MM.1S (cell line): ENCODE data around the gene NGB.

ENCODE experiments used
- CTCF ChIP-seq: fragments of 300-600 bp; sonication (generic); IDR thresholded peaks from 2 replicates; pipeline ENCODE4 v1.5.1; 2016; ENCODE audit warnings: antibody characterized with exemption, low read length, mixed read lengths
- EZH2 ChIP-seq: fragments of 300-600 bp; sonication (generic); optimal IDR thresholded peaks from 2 replicates; pipeline ENCODE3; 2017; ENCODE audit warnings: low read depth, mild to moderate bottlenecking, antibody characterized with exemption, low read length, mixed read lengths
- EZH2phosphoT487 ChIP-seq: fragments of 300-600 bp; sonication (generic); IDR thresholded peaks from 2 replicates; pipeline ENCODE4 v1.6.1; 2018; ENCODE audit warnings: antibody characterized with exemption, low read length

DNA sequence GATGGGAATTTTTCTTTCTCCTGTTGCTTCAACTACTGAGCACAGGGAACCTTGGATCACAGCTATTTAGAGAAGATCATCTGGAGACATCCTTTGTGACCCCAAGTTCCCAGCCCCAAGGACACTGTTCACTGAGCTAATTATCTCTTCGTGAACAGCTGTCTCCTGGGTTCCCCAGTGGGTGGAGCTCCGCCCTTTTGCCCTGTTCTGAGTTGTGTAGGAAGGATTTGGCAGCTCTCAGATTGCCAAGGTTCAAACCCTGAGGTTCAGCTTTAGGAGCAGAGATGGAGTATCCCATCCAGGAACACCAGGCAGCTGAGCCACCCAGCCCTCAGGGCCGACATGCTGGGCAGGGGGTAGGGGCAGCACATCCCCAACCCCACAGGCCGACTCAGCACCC is 32.0 kb downstream of the NGB start:
- TF ChIP-seq EZH2phosphoT487 = no peak
- no peak for TF ChIP-seq EZH2
- TF ChIP-seq CTCF = no peak
